Endothelial cell of umbilical vein (primary cell): ENCODE measurements around the gene PPFIA1.
"Not testable (repeated sequence)": the region's sequence is repeated elsewhere in the genome, so short reads cannot be mapped to it uniquely, and the experiment has no call there.

Experiments used
- JUN ChIP-seq: IDR thresholded peaks from 2 replicates; pipeline ENCODE4 v1.6.1; 2011; ENCODE audit warnings: borderline replicate concordance, low read depth; ENCODE audit not compliant: insufficient read length, insufficient read depth
- MAX ChIP-seq: IDR thresholded peaks from 2 replicates; pipeline ENCODE4 v1.6.1; 2011; ENCODE audit not compliant: insufficient read depth, insufficient read length
- MYC ChIP-seq: IDR thresholded peaks from one replicate; pipeline ENCODE4 v1.6.1; 2011; ENCODE audit warnings: mild to moderate bottlenecking, low read depth, low read length
- POLR2A ChIP-seq: IDR thresholded peaks from 2 replicates; pipeline ENCODE4 v1.6.1; 2012; ENCODE audit warnings: low read depth, mild to moderate bottlenecking, control low read depth, low read length
- POLR2AphosphoS5 ChIP-seq: IDR thresholded peaks from 2 replicates; pipeline ENCODE4 v1.6.1; 2012; ENCODE audit warnings: low read depth, mild to moderate bottlenecking, control low read depth, low read length, moderate library complexity; ENCODE audit not compliant: insufficient read depth
- TF ChIP-seq, protein P1 (sequence below), 2 donors: IDR thresholded peaks; 1 replicate in 1 of 2; 2 replicates in 1 of 2; pipeline ENCODE4 v1.5.1; 2011; ENCODE audit warnings: low read length in 2 of 2, mild to moderate bottlenecking in 2 of 2, moderate library complexity in 2 of 2, control low read depth in 1 of 2, inconsistent platforms in 1 of 2, low read depth in 1 of 2; ENCODE audit not compliant: insufficient read depth in 1 of 2; ENCODE audit errors: extremely low read depth in 1 of 2

DNA sequence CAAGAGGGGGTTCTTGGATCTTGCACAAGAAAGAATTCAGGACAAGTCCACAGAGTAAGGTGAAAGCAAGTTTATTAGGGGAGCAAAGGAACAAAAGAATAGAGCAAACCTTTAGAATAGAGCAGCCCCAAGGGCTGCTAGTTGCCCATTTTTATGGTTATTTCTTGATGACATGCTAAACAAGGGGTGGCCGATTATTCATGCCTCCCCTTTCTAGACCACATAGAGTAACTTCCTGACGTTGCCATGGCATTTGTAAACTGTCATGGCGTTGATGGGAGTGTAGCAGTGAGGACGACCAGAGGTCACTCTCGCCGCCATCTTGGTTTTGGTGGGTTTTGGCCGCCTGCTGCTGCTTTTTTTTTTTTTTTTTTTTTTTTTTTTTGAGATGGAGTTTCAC is 120.4 kb downstream of the PPFIA1 start:
- TF ChIP-seq POLR2AphosphoS5, POLR2A, MYC, JUN, MAX: not testable (repeated sequence)
- TF ChIP-seq, protein P1, sequence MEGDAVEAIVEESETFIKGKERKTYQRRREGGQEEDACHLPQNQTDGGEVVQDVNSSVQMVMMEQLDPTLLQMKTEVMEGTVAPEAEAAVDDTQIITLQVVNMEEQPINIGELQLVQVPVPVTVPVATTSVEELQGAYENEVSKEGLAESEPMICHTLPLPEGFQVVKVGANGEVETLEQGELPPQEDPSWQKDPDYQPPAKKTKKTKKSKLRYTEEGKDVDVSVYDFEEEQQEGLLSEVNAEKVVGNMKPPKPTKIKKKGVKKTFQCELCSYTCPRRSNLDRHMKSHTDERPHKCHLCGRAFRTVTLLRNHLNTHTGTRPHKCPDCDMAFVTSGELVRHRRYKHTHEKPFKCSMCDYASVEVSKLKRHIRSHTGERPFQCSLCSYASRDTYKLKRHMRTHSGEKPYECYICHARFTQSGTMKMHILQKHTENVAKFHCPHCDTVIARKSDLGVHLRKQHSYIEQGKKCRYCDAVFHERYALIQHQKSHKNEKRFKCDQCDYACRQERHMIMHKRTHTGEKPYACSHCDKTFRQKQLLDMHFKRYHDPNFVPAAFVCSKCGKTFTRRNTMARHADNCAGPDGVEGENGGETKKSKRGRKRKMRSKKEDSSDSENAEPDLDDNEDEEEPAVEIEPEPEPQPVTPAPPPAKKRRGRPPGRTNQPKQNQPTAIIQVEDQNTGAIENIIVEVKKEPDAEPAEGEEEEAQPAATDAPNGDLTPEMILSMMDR (IDR thresholded peaks at IDR 0.05; ENCODE audit: extremely low read depth in 1 of 2, insufficient read depth in 1 of 2, low read depth in 1 of 2, low read length in 2 of 2), result not testable (repeated sequence)
